K562 (cell line): ENCODE measurements around the gene RRAS. TPM values are rescaled to one million over a fixed set of nuclear protein-coding genes. Genes with fewer than 3 reads are reported as not detected.

Experiments
- ARID3B ChIP-seq: fragments of 250-450 bp; sonication (Bioruptor Pico); IDR thresholded peaks from 2 replicates; pipeline ENCODE4 v1.4.0; 2020; ENCODE audit warnings: borderline replicate concordance
- CHD2 ChIP-seq: IDR thresholded peaks from 2 replicates; pipeline ENCODE4 v1.6.1; 2011; ENCODE audit warnings: low read depth, low read length
- ELF4 ChIP-seq: fragments of 450-650 bp; formaldehyde crosslinking; IDR thresholded peaks from 2 replicates; pipeline ENCODE4 v1.4.0; 2022; ENCODE audit warnings: missing genetic modification characterization
- MAZ ChIP-seq, 2 experiments: fragments of 450-650 bp in 1 of 2; sonication (generic) in 1 of 2; formaldehyde crosslinking; IDR thresholded peaks in 1 of 2; conservative IDR thresholded peaks in 1 of 2; 2 replicates each; pipeline versions ENCODE4 v1.4.0 to v1.5.0; 2020; ENCODE audit warnings: mild to moderate bottlenecking in 1 of 2, missing genetic modification reagents in 1 of 2
- NR2C2 ChIP-seq, 2 experiments: fragments of 200-800 bp in 1 of 2; sonication (Bioruptor generic) in 1 of 2; sonication (generic) in 1 of 2; formaldehyde crosslinking in 1 of 2; IDR thresholded peaks; 2 replicates each; pipeline versions ENCODE4 v1.6.1 to v1.8.0; 2016 to 2022; ENCODE audit warnings: mild to moderate bottlenecking in 1 of 2, missing compliant biosample characterization in 1 of 2, missing genetic modification characterization in 1 of 2, missing genetic modification reagents in 1 of 2
- PHF20 ChIP-seq: fragments of 450-650 bp; IDR thresholded peaks from 2 replicates; pipeline ENCODE4 v1.6.1; 2018; ENCODE audit not compliant: partially characterized antibody
- PTTG1 ChIP-seq: fragments of 450-650 bp; IDR thresholded peaks from 2 replicates; pipeline ENCODE4 v1.6.1; 2016; ENCODE audit warnings: low read depth, mild to moderate bottlenecking, missing genetic modification characterization, missing compliant biosample characterization
- RBM39 ChIP-seq: fragments of 200-400 bp; formaldehyde crosslinking; optimal IDR thresholded peaks from 2 replicates; pipeline ENCODE3; 2018; ENCODE audit warnings: low read depth, low read length
- TCF7L2 ChIP-seq: fragments of 150-350 bp; IDR thresholded peaks from 2 replicates; pipeline ENCODE4 v1.6.1; 2016; ENCODE audit warnings: low read depth, mild to moderate bottlenecking, low read length, moderate library complexity
- TOE1 ChIP-seq, 2 experiments: fragments of 450-650 bp in 1 of 2; sonication (generic) in 1 of 2; formaldehyde crosslinking in 1 of 2; IDR thresholded peaks; 2 replicates each; pipeline versions ENCODE4 v1.7.1 to v1.8.0; 2016 to 2022; ENCODE audit warnings: borderline replicate concordance in 2 of 2, mild to moderate bottlenecking in 2 of 2, antibody characterized with exemption in 1 of 2, inconsistent platforms in 1 of 2, low read depth in 1 of 2, missing genetic modification reagents in 1 of 2, moderate library complexity in 1 of 2
- ZBTB49 ChIP-seq: sonication (generic); formaldehyde crosslinking; IDR thresholded peaks from 2 replicates; pipeline ENCODE4 v1.8.0; 2022; ENCODE audit warnings: missing genetic modification reagents, mild to moderate bottlenecking, borderline replicate concordance
- ZFP30 ChIP-seq: fragments of 250-450 bp; sonication (Bioruptor Pico); IDR thresholded peaks from 2 replicates; pipeline ENCODE4 v1.8.0; 2022; ENCODE audit warnings: moderate library complexity, mild to moderate bottlenecking, inconsistent platforms, borderline replicate concordance
- ZNF354B ChIP-seq: fragments of 250-450 bp; sonication (Bioruptor Pico); IDR thresholded peaks from 2 replicates; pipeline ENCODE4 v1.4.0; 2020
- ZNF444 ChIP-seq: fragments of 250-450 bp; sonication (Bioruptor Pico); IDR thresholded peaks from 2 replicates; pipeline ENCODE4 v1.4.0; 2020; ENCODE audit warnings: mild to moderate bottlenecking, moderate library complexity
- ZNF589 ChIP-seq: fragments of 200-800 bp; sonication (Bioruptor generic); IDR thresholded peaks from 2 replicates; pipeline ENCODE4 v1.6.1; 2016; ENCODE audit warnings: low read depth, missing genetic modification characterization, missing compliant biosample characterization
- polyA plus RNA-seq, 8 experiments: library from polyadenylated mRNA; depleted of rRNA in 4 of 8; stranded (reverse) in 5 of 8; unstranded in 3 of 8; fragments of >200 nt; fragmentation: Nextera tagmentation in 2 of 8; fragmentation: Illumina TruSeq in 1 of 8; extraction: Ambion mirVana in 2 of 8; extraction: Trizol in 1 of 8; gene quantifications; 2 replicates each; pipeline versions ENCODE4 v1.2.1 to v1.2.3, GENCODE V29; 2011 to 2014; ENCODE audit warnings: inconsistent platforms in 1 of 8, missing spikeins in 1 of 8
- total RNA-seq, 7 experiments: library from RNA; depleted of rRNA in 6 of 7; stranded (reverse); fragments of >200 nt in 6 of 7; fragmentation: Illumina TruSeq in 2 of 7; extraction: Trizol in 2 of 7; gene quantifications; 2 replicates each; pipeline versions ENCODE4 v1.2.1 to v1.2.3, GENCODE V29; 2011 to 2021; ENCODE audit warnings: low replicate concordance in 1 of 7
- TF ChIP-seq, protein P1 (sequence below): fragments of 250-450 bp; sonication (Bioruptor Pico); IDR thresholded peaks from 2 replicates; pipeline ENCODE4 v1.5.0; 2020; ENCODE audit warnings: mild to moderate bottlenecking

RRAS gene
- total and polyA plus RNA-seq, 9 of the 15 experiments (the other 6 are each of a cell fraction or from before 2014, with no cell fraction given): 0.70 to 17.3 (median 8.2) TPM

- TF ChIP-seq, protein P1, sequence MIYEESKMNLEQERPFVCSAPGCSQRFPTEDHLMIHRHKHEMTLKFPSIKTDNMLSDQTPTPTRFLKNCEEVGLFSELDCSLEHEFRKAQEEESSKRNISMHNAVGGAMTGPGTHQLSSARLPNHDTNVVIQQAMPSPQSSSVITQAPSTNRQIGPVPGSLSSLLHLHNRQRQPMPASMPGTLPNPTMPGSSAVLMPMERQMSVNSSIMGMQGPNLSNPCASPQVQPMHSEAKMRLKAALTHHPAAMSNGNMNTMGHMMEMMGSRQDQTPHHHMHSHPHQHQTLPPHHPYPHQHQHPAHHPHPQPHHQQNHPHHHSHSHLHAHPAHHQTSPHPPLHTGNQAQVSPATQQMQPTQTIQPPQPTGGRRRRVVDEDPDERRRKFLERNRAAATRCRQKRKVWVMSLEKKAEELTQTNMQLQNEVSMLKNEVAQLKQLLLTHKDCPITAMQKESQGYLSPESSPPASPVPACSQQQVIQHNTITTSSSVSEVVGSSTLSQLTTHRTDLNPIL (CRISPR knock-in tag): no peak
- no peak for TF ChIP-seq PTTG1 (tag)
- no peak for TF ChIP-seq ZFP30 (CRISPR knock-in tag)
- no peak for TF ChIP-seq ZNF444 (CRISPR knock-in tag)
- TF ChIP-seq ZNF354B: no peak
- TF ChIP-seq TCF7L2: no peak
- TF ChIP-seq ARID3B (CRISPR knock-in tag): no peak
- no peak for TF ChIP-seq ELF4 (CRISPR knock-in tag)
- no peak for TF ChIP-seq ZBTB49 (CRISPR knock-in tag)
- TF ChIP-seq NR2C2 (CRISPR knock-in tag; IDR thresholded peaks at IDR 0.05): peak; percentile 99
- TF ChIP-seq NR2C2 (tag; IDR thresholded peaks at IDR 0.05): peak; percentile 99
- TF ChIP-seq MAZ (CRISPR knock-in tag; conservative IDR thresholded peaks at IDR 0.05 in 1 of 2, IDR thresholded peaks at IDR 0.05 in 1 of 2): peak; percentile 87 to 96
- 0 out of 2 replicates have a peak, but pooled peaks have one; percentile 21 for TF ChIP-seq ZNF589 (CRISPR knock-in tag)
- no peak for TF ChIP-seq TOE1 (IDR thresholded peaks at IDR 0.05; ENCODE audit: borderline replicate concordance)
- peak; percentile 85; the same call in 1 of the 2 replicates for TF ChIP-seq TOE1 (CRISPR knock-in tag; IDR thresholded peaks at IDR 0.05; ENCODE audit: borderline replicate concordance, low read depth)
- TF ChIP-seq PHF20: peak; percentile 38
- peak; percentile 78 for TF ChIP-seq CHD2
- no peak for TF ChIP-seq RBM39
Measured at GRCh38 chr19:49641688-49642491, 1.9 kb upstream of the RRAS start, which contains the start of gene SCAF1 (continued).
